Activated T-helper 1 cell treated with anti-CD3 and anti-CD28 coated beads, Interleukin-2, amount 50 U/mL, for 16 hours (primary cell): ENCODE data around the gene SMIM36.
"Not testable (repeated sequence)": the region's sequence is repeated elsewhere in the genome, so short reads cannot be mapped to it uniquely, and the experiment has no call there.

Source experiments
- DNase-seq, 2 donors: peaks; one replicate each; pipeline ENCODE4 v3.0.0-alpha.2; 2020; ENCODE audit warnings: low read depth in 1 of 2, low spot score in 1 of 2

SMIM36 gene

DNA sequence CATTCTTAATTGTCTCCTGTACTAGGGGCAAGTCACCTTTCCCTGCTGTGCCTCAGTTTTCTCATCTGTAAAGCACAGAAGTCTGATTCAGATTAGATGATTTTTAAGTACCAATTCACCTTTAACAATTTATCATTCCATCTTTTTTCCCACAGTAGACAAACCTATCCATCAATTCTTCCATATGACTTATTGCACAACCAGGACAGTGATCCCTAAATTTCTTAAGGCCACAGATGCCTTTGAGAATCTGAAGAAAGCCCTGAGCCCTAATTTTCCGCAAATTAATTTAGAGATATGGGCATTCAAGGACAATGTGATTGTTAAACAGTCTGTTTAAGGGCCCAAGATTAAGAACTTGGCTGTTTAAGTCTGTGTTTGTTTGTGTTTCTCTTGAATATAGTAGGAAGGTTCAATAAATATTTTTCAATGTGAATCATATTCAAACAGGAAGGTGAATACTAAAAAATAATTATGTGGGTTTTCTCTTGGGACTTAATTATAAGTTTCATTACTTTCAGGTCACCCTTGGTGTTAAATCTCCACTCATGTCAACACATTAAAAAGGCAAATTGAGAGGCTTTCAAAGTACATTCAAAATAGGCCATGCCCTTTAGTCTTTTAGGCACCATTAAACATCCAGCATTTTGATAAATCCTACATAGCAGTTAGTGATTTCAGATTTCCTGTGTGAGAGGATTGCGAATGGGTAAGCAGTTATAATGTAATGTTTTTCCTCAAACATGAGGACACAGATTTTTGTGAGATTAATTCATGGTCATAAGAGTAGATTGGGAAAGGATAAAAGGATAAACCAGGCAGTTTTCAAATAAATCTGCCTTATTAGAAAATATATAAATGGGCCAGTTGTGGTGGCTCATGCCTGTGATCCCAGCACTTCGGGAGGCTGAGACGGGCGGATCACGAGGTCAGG is 54.7 kb downstream of the SMIM36 start:
- DNase-seq, result no peak

DNA sequence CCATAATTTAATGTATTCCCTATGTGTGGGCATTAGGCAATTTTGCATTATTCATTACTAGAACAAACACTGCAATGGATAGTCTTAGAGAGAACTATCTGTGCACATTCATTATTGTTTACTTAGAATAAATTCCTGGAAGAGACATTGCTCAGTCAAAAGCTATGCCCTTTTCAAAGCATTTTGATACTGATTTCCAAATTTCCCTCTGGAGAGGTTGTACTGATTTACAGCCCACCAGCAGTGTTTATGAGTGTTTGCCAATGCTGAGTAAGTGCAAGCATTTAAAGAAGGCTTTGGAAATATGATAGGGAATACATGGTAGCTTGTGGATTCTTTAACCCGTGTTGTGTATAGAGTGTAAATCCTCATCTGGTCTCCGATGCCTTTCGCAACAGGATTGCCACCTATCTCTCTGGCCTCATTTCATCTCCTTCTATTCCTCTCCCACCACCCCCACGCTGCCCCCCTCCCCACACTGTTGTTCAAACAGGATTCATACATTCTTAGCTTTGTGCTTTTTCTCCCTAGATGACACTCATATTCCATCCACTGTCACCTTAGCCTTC is 56.3 kb downstream of the SMIM36 start:
- DNase-seq, result no peak

DNA sequence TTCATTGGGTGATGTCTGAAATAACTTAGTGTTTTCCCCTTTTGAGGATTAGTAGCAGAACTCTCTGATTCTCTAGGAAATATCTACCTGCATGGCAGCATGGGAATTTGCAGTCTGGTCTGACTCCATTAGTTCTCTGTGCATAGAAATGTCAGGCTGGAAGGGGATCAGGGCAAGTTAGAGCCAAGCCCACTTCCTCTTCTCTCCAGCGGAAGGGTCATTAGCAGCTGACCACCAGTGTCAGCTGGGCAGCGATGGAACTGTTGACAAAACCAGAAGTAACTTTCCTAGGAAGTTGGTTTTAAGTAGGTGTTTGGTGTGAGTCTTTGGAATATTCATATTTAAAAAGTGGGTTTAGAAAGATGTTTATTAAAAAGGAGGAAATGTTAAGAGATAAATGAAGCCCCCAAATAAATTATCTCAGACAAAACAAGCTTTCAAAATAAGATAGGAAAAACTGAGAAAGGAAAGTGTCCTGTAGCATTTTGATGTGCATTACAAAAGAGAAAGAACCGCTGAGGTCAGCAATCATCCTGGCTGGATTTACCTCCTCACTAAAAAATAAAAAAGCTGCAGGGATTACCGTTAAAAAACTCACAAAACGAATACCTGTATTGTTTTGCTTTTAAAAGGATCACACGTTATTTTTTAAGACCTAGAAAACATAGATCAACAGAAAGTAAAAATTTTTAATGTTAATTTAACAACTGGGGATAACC is 57.3 kb downstream of the SMIM36 start:
- no peak for DNase-seq

DNA sequence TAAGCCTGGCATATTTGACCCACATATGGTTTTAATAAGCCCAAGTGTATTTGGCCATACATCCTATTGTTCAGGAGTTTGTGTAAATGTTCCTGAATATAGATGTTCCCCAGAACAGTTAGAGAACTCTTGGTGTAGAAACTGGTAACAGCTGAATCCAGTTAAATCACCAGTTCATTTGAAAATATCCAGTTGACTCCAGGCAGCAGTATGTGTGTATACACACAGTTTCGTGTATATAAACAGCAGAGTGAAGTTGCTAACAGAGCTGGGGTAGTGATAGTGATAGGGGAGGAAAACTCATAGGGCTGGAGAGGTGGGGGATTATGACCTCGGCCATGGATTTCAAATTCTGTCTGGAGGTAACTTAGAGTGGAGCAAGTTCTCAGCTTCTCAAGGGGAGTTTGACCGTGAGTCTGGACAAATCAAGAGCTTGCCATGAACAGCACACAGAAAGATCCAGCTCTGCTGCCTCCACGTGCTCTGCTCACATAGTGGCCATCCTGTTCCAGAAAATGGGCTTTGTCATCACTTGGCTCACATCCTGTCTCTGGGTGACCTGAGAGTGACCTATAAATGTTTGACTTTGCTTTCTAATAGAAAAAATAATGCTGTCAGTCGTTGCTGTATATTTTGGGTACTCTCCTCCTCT is 59.0 kb downstream of the SMIM36 start:
- no peak for DNase-seq

DNA sequence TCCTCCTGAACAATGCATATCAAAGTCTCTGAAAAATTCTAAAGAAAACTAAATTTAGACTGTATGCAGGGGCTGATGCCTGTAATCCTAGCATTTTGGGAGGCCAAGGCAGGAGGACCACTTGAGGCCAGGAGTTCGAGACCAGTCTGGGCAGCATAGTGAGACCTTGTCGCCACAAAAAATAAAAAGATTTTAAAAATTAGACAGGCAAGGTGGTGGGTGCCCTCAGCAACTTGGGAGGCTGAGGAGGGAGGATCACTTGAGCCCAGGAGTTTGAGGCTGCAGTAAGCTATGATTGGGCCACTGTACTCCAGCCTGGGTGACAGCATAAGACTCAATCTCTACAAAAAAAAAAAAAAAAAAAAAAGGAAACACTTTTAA is 59.5 kb downstream of the SMIM36 start:
- DNase-seq, result no peak

DNA sequence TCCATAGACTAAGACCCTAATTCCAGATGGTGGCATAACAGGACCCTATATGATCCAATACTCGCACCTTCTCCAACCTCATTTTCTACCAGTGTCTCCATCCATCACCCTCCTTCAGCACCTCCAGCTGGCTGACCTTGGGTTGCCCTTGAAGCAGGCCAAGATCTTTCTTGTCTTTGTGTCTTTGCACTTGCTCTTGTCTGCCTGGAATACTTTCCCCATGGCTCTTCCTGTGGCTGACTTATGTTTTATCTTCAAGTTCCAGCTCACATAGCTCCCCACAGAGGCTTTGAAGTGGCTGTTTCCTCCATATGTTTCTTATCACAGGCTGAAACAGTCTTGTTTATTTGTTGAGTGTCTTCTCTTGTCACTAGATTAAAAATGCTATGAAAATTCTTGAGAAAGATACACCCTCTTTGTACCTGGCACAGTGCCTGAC is 60.0 kb downstream of the SMIM36 start:
- DNase-seq, result no peak

DNA sequence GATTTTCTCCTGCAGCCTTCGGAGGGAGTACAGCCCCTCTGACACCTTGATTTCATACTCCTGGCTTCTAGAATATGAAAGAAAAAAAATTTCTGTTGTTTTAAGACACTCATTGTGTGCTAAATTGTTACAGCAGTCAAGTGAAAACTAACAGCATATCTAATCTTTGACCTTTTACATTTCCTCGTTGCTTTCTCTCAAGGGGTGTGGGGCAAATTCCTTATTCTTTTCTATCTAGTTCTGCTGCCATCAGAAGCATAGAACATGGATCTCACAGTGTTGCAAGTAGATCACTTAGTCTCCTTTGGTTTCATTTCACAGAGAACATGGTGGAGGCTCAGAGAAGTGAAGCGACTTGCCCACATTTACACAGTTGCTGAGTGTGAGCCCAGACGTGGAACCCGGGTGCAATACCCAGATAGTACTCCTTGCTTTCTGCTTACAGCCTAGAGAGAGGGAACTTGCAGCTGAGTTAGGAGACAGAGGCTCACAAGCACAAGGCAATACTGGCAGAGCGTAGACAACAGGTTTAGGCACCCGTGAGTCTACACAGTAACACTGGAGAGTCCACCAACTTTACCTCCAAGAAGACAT is 60.9 kb downstream of the SMIM36 start:
- DNase-seq, result no peak

DNA sequence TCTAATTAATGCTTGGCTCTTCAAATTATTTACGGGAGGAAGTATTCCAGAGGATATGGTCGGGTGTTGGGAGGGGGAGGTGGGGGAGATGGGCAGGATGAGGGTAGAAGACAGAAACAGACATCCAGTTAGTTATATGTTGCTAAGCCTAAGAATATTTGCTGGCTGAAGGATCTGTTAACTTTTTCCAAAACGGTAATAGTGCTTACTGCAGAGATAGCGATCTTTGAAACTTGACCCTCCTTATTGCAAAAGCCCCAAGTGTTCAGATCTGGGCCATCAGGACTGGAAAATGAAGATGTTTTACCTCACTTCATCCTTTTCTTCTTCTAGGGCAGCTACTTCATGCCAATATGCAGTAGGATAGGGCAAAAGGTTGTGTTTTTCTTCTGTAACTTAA is 62.6 kb downstream of the SMIM36 start:
- no peak for DNase-seq

DNA sequence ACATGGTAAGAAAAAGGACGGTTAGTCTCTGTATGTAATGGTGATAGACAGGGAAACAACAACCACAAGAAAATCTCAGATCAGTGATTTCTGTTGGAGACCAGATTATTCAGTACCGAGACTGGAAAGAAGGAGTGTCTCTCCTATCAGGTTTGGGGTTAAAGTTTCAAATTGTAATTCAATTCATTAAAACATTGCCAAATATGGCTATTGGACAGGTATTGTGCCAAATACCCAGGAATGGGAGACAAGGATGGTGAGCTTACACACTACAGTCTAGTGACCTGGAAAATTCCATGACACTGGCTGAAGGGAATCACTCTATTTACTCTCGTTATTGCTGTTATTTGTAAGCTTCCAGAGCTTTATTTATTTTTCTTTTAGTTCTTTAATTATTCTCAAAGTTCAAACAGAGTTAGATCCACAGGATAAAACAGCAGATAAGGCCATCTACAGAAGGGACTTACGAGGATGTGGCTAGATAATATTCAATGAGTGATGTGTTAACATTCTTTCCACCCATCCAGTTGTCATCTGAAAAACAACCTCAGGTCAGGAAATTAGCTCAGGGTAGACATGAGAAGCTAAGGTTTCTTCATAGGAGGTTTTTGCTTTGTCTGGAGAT is 64.6 kb downstream of the SMIM36 start:
- DNase-seq, result no peak

DNA sequence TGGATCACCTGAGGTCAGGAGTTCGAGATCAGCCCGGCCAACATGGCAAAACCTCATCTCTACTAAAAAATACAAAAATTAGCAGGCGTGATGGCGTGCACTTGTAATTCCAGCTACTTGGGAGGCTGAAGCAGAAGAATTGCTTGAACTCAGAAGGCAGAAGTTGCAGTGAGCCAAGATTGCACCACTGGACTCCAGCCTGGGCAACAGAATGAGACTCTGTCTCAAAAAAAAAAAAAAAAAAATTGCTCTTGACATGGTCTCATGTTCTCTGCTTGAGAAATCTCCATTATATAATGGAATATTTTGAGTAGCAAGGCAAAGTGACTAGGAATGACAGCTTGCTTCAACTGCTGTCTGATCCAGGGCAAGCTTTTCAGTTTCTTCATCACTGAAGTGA is 65.2 kb downstream of the SMIM36 start:
- DNase-seq, result not testable (repeated sequence)

DNA sequence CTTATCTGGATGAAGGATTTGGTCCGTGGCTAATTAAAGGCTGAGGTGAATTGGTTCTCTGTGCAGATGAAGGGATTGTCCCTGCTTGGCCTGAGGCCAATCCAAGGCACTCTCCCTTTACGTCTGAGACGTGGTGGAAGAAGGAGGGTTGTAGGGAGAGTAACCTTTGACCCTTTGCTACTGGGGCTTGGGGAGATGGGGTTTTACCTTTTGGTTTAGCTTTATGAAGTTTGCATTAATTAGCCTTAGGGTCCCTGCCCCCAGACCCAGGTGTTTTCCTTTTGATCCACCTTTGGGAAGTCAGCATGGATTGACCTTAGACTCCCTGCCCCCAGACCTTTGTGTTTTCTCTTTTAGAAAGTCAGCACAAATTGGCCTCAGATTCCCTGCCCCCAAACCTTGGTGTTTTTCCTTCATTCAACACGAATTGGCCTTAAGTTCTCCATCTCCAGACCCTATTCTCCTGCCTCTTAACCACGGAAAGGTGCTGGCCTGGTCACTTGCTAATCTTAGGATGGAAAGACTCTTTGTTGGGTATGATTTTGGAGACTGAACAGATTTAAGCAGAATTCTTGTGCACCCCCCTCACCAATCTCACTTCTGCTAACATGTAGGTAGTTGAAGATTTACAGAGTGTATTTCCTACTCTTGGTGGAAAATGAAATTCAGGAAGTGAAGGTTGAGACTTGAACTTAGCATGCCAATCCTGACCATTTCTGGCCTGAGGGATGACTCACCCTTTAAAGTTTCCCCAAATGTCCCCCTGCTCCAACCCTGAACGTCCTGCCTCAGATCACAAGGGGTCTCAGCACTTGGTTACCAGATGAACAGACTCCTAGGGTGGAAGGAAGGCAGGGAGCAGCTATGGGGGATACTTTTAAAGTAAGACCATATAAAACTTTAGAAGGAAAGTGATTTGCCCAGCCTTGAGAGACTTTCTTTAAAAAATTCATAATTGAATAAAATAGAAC is 66.5 kb downstream of the SMIM36 start:
- no peak for DNase-seq

DNA sequence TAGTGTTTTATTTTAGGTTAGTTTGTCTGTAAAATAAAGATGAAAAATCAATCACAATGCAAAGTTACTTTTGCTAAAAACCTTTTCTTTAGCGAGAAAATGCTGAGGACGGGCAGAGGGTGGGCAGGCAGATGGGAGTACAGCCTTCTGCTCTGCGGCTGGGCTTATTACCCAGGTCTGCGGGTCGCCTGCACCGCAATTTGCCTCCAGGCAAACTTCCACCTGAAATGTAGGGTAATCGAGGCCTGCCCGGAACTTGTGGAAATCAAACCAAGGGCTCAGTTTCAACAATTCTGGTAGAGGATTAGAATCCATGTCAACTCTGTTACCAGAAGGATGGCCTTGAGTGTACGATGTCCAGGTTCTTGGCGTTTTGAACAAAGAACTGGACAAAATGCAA is 67.3 kb downstream of the SMIM36 start:
- no peak for DNase-seq

DNA sequence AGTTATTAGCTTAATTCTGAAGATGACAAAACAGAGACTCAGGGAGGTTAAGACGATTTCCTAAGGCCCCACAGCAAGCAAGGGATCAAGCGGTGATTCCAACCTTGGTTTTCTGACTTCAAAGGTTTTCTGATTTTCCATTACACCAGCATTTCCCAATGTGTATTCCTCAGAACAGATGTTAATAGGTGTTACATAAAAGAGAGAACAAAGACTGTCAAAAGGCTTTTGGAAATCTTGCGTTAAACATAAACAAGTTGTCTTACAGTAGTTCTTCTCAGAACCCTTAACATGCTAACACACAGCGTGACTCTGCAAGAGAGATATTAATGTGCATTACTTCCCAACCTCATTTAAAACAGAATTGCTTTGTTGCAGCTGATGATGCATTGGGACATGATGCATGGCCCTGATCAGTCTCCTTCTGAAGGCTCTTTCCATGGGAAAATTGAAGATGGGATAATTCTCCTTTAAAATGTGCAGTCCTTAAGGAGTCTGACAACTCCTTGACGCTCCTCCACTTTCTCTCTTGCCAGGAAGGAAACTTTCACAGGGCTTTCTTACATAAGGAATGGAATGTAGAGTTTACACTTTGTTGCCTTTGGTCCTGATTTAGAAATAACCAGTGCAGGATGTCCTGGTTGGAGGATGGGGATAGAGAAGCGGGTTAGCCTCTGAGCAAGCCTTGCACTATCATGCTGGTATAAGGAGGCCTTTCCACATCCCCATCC is 68.1 kb downstream of the SMIM36 start:
- no peak for DNase-seq

DNA sequence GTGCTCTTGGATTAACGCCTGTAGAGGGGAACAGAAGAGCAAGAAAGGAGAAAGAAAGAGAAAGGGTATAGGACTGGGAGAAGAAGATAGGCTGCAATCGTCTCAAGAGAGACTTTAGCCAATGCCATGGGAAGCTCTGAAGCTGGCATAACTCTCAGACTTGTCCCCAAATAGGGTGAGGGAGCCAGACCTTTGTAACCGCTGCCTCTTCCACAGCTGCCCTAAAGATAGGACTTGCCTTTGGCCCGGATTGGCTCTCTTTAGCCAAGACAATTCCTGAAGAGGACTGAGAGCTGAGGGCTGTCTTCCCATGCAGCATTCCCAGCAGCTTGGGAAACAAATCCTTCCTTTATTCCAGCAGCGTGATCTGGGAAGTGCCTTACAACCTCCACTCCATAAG is 68.8 kb downstream of the SMIM36 start:
- DNase-seq, result no peak

DNA sequence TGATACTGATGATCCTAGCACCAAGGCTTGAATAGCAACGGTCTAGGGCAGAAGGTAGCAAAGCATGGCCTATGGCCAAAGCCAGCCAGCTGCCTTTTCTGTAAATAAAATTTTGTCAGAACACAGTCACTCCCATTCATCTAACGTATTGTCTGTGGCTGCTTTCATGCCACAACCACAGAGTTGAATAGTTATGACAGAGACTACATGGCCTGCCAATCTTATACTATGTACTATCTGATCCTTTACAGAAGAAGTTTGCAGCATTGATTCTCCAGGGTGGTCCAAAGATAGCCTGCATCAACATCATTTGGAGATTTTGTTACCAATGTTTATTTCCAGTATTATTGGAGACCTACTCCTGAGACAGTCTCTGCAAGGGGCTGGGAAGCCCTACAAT is 69.7 kb downstream of the SMIM36 start:
- no peak for DNase-seq

DNA sequence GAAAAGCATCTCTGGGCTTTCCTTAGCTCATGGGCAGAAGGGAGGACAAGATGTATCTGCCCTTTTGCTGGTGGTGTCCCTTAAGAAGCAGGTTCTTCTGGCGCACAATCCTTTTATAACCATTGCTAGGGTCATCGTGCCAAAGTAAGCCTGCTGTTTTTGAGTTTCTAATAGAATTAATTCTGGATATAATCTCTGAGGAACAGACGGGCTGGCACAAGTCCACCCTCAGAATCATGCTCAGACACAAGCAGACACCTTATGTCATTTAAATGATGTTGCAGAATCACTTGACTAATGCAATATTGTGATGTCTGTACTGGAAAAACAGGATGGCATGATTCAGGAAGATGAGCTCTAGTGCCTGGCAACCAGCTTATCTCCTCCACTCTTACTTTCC is 70.9 kb downstream of the SMIM36 start:
- no peak for DNase-seq

DNA sequence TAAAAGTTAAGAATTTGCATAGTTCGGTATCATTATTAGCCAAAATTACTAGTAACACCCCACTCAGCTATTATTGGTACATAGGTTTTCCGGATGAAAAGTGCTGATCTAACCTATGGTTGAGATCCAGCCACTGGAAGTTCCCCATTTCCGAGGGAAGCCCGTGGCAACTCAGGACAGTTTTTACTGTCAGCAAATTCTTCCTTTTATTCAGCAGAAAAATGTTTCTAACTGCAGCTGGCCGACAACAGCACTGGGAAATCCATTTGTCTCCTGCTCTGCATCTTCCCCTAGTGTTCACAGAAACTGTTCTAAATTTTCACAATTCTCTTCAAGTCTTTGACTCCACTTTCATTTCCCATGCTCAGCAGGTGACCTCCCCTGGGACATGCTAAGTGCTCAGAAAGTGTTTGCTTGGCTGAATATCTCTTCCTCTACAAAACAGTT is 74.1 kb downstream of the SMIM36 start:
- DNase-seq, result no peak

DNA sequence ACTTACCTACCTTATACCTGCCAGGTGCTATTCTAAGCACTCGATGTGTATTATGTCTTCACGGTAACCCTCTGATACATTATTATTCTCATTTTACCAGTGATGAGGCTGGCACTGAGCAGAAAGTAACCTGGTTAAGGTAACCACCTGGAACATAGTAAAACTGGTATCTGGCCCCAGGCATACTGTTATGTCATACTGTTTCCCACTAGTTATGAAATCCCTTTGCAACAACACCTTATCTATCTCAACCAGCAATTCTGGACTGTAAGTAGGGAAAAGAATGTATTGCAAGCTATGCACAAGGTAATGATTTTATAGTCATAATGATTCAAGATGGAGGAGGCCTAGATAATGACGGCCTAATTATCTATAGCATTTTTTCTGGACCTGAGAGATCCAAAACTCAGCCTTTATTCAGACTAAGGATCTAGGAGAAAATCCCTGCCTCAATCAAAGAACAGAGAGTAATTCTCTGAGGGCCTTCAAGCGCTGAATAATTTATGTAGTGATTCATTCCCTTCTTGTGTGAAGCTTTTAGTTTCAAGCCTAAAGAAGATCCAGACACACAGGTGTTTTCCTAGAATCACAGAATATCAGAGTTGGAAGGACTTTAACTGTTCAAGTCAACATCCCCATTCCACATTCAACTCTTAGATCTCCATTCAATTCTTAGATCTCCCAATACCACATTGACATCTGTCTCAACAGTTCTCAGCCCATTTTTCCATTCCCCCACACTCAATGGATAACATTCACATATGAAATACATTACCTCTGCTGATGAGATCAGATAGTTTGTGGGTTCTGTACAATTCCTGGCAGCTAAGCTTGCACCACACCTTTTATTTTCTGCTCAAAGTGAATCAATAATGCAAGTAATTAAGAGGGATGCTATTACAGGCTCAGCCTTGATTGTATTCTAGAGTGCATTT is 74.8 kb downstream of the SMIM36 start:
- DNase-seq, result no peak
